GM23338 (cell line): ENCODE data around the gene GSG1L. TPM values are rescaled to one million over a fixed set of nuclear protein-coding genes. Genes with fewer than 3 reads are reported as not detected.

Source experiments
- ATAC-seq: fragments of 200-7000 bp; cut with Tn5 transposase; 3 replicates; pipeline ENCODE4 v1.9.1; 2020
- DNase-seq: peaks from one replicate; pipeline ENCODE4 v3.0.0-alpha.2; 2015; ENCODE audit warnings: low spot score
- H2AFZ ChIP-seq: fragments of 200-600 bp; sonication (generic); 2 replicates; pipeline ENCODE4 v1.8.0; 2016; ENCODE audit warnings: antibody characterized with exemption, mild to moderate bottlenecking, moderate library complexity
- H3F3A ChIP-seq: fragments of 200-600 bp; sonication (generic); replicated peaks from 2 replicates; pipeline ENCODE4 v1.8.0; 2017; ENCODE audit warnings: antibody characterized with exemption, mixed run types, low read depth
- H3K27ac ChIP-seq: fragments of 200-600 bp; sonication (generic); 2 replicates; pipeline ENCODE4 v1.6.1; 2016; ENCODE audit warnings: low read depth
- H3K27me3 ChIP-seq: fragments of 200-600 bp; sonication (generic); 2 replicates; pipeline ENCODE4 v1.8.0; 2016; ENCODE audit warnings: mild to moderate bottlenecking, mixed run types, moderate library complexity; ENCODE audit not compliant: insufficient read depth
- H3K36me3 ChIP-seq: fragments of 200-600 bp; sonication (generic); 2 replicates; pipeline ENCODE4 v1.8.0; 2016; ENCODE audit warnings: mild to moderate bottlenecking; ENCODE audit not compliant: insufficient read depth
- H3K4me1 ChIP-seq: fragments of 200-600 bp; sonication (generic); 2 replicates; pipeline ENCODE4 v1.8.0; 2016; ENCODE audit warnings: mild to moderate bottlenecking, moderate library complexity; ENCODE audit not compliant: insufficient read depth
- H3K4me2 ChIP-seq: fragments of 200-600 bp; sonication (generic); 2 replicates; pipeline ENCODE4 v1.7.1; 2017; ENCODE audit warnings: mixed run types
- H3K4me3 ChIP-seq: fragments of 200-600 bp; sonication (generic); 2 replicates; pipeline ENCODE4 v1.6.1; 2016; ENCODE audit warnings: mixed run types
- H3K79me2 ChIP-seq: fragments of 200-600 bp; sonication (generic); replicated peaks from 2 replicates; pipeline ENCODE4 v1.8.0; 2017; ENCODE audit warnings: mild to moderate bottlenecking; ENCODE audit not compliant: insufficient read depth
- H3K9me2 ChIP-seq: fragments of 200-600 bp; sonication (generic); 2 replicates; pipeline ENCODE4 v1.8.0; 2017; ENCODE audit not compliant: insufficient read depth
- H4K20me1 ChIP-seq: fragments of 200-600 bp; sonication (generic); replicated peaks from 2 replicates; pipeline ENCODE4 v1.8.0; 2017; ENCODE audit warnings: mild to moderate bottlenecking; ENCODE audit not compliant: insufficient read depth
- H3K27ac Mint-ChIP-seq: 2 replicates; pipeline ENCODE4 v1.8.0; 2020; ENCODE audit warnings: inconsistent platforms, mild to moderate bottlenecking, moderate library complexity, mixed read lengths
- H3K27me3 Mint-ChIP-seq: 3 replicates; pipeline ENCODE4 v1.8.0; 2022; ENCODE audit warnings: low read depth, mild to moderate bottlenecking, moderate library complexity, mixed read lengths, inconsistent platforms; ENCODE audit not compliant: insufficient read depth, poor library complexity
- H3K36me3 Mint-ChIP-seq: 3 replicates; pipeline ENCODE4 v1.8.0; 2021; ENCODE audit warnings: low read depth, mild to moderate bottlenecking, inconsistent platforms, moderate library complexity, mixed read lengths
- H3K4me1 Mint-ChIP-seq: 3 replicates; pipeline ENCODE4 v1.8.0; 2020; ENCODE audit warnings: mild to moderate bottlenecking, inconsistent platforms, mixed read lengths
- H3K4me3 Mint-ChIP-seq: 3 replicates; pipeline ENCODE4 v1.8.0; 2021; ENCODE audit warnings: moderate library complexity, mild to moderate bottlenecking, inconsistent platforms, mixed read lengths
- H3K9me3 Mint-ChIP-seq: 3 replicates; pipeline ENCODE4 v1.8.0; 2020; ENCODE audit warnings: moderate library complexity, mild to moderate bottlenecking, inconsistent platforms, mixed read lengths
- CREB1 ChIP-seq: fragments of 250-450 bp; sonication (Bioruptor Pico); IDR thresholded peaks from 2 replicates; pipeline ENCODE4 v1.5.0; 2020; ENCODE audit warnings: low read depth, mild to moderate bottlenecking, moderate library complexity
- REST ChIP-seq: IDR thresholded peaks from one replicate; pipeline ENCODE4 v1.6.1; 2018; ENCODE audit warnings: antibody characterized with exemption; ENCODE audit not compliant: unreplicated experiment
- ZNF462 ChIP-seq: fragments of 250-450 bp; sonication (Bioruptor Pico); IDR thresholded peaks from 2 replicates; pipeline ENCODE4 v1.5.0; 2020; ENCODE audit warnings: mild to moderate bottlenecking, moderate library complexity
- polyA plus RNA-seq: library from polyadenylated mRNA; unstranded; fragments of >200 nt; fragmentation: Nextera tagmentation; extraction: Ambion mirVana; gene quantifications from 2 replicates; pipeline ENCODE4 v1.2.1, GENCODE V29; 2016
- total RNA-seq: library from RNA; depleted of rRNA; stranded (reverse); fragments of >200 nt; shearing (Covaris generic); gene quantifications from 2 replicates; pipeline ENCODE4 v1.2.3, GENCODE V29; 2014

The GSG1L gene
- total and polyA plus RNA-seq, 2 experiments from 2014 or later: 0.36 to 0.63 TPM

GRCh38 chr16:28082624-28083023 is 19.1 kb upstream of the GSG1L start:
- no peaks in the 10 kb centered on the region for H3K27me3 ChIP-seq
- DNase-seq: no peak
- no peaks in the 10 kb centered on the region for H3F3A ChIP-seq
- H3K36me3 Mint-ChIP-seq: no peaks in the 10 kb centered on the region
- H3K9me2 ChIP-seq: no peaks in the 10 kb centered on the region
- ATAC-seq: no peak
- H3K4me1 Mint-ChIP-seq: no peaks in the 10 kb centered on the region
- H3K27me3 Mint-ChIP-seq: peaks cover 8% of the 10 kb centered on the region
- H4K20me1 ChIP-seq: no peaks in the 10 kb centered on the region; the same call in 1 of the 2 replicates
- TF ChIP-seq REST (no peak), CREB1 (CRISPR knock-in tag) (no peak), ZNF462 (CRISPR knock-in tag) (no peak)
- H3K79me2 ChIP-seq: no peaks in the 10 kb centered on the region
- no peaks in the 10 kb centered on the region for H3K36me3 ChIP-seq
- no peak overlapping the region for H2AFZ ChIP-seq
- no peak overlapping the region for H3K4me3 ChIP-seq
- no peak overlapping the region for H3K27ac Mint-ChIP-seq
- no peak overlapping the region for H3K27ac ChIP-seq
- H3K4me1 ChIP-seq: no peaks in the 10 kb centered on the region
- no peak overlapping the region for H3K4me3 Mint-ChIP-seq
- no peaks in the 10 kb centered on the region; the same call in 2 of the 3 replicates for H3K9me3 Mint-ChIP-seq
- no peak overlapping the region for H3K4me2 ChIP-seq
